HG03571 (cell line): ENCODE results near the gene COX6A1.
A peak's percentile ranks its signal among the peaks of the same experiment; 100 is the strongest.
"Not testable (repeated sequence)": the region's sequence is repeated elsewhere in the genome, so short reads cannot be mapped to it uniquely, and the experiment has no call there.

Experiments used
- ATAC-seq: cut with Tn5 transposase; IDR thresholded peaks from one replicate; pipeline ENCODE4 v1.9.1; 2021; ENCODE audit not compliant: unreplicated experiment

COX6A1 gene

GRCh38 chr12:120466560-120467315 is 28.8 kb downstream of the COX6A1 start:
- no peak for ATAC-seq

- no peak for ATAC-seq
Measured at GRCh38 chr12:120467439-120467838, 29.5 kb downstream of the COX6A1 start.

GRCh38 chr12:120468325-120468820 is 30.5 kb downstream of the COX6A1 start:
- peak; percentile 15 for ATAC-seq

- peak; percentile 20 for ATAC-seq
Measured at GRCh38 chr12:120468821-120469449, 31.0 kb downstream of the COX6A1 start.

- peak; percentile 87 for ATAC-seq
Measured at GRCh38 chr12:120469450-120470149, 31.7 kb downstream of the COX6A1 start, which contains the start of gene SRSF9. TSS of gene SRSF9 (minus strand) at chr12:120469748. CDS start at chr12:120469609, 139 bp downstream.

GRCh38 chr12:120470150-120470784 is 32.4 kb downstream of the COX6A1 start:
- ATAC-seq, result peak; percentile 7

- no peak for ATAC-seq
Measured at GRCh38 chr12:120472521-120472920, 34.6 kb downstream of the COX6A1 start.

- ATAC-seq, result no peak
Measured at GRCh38 chr12:120473807-120474615, 36.1 kb downstream of the COX6A1 start.

- ATAC-seq, result no peak
Measured at GRCh38 chr12:120474616-120474960, 36.7 kb downstream of the COX6A1 start.

- no peak for ATAC-seq
Measured at GRCh38 chr12:120475643-120476042, 37.7 kb downstream of the COX6A1 start.

GRCh38 chr12:120479458-120479857 is 41.5 kb downstream of the COX6A1 start:
- ATAC-seq, result no peak

GRCh38 chr12:120480211-120480610 is 42.3 kb downstream of the COX6A1 start:
- ATAC-seq, result no peak

GRCh38 chr12:120481022-120481767 is 43.3 kb downstream of the COX6A1 start:
- ATAC-seq, result no peak

GRCh38 chr12:120483621-120484020 is 45.7 kb downstream of the COX6A1 start:
- no peak for ATAC-seq

- ATAC-seq, result no peak
Measured at GRCh38 chr12:120485961-120486881, 48.3 kb downstream of the COX6A1 start.

- not testable (repeated sequence) for ATAC-seq
Measured at GRCh38 chr12:120487552-120487951, 49.6 kb downstream of the COX6A1 start.

- ATAC-seq, result no peak
Measured at GRCh38 chr12:120488057-120488640, 50.2 kb downstream of the COX6A1 start.

- no peak for ATAC-seq
Measured at GRCh38 chr12:120489018-120489417, 51.1 kb downstream of the COX6A1 start.
